H9 (cell line): ENCODE data around the gene TOR1AIP1. TPM values are rescaled to one million over a fixed set of nuclear protein-coding genes. Genes with fewer than 3 reads are reported as not detected.

Source experiments
- DNase-seq: peaks from one replicate; pipeline ENCODE4 v3.0.0-alpha.2; 2017
- H2AFZ ChIP-seq: one replicate; pipeline ENCODE4 v1.6.1; 2013; ENCODE audit warnings: mild to moderate bottlenecking, low read length, control low read depth, moderate library complexity
- H2AK5ac ChIP-seq: 2 replicates; pipeline ENCODE4 v1.6.1; 2013; ENCODE audit warnings: low read length, control low read depth, mixed read lengths; ENCODE audit not compliant: insufficient read length
- H2BK120ac ChIP-seq: one replicate; pipeline ENCODE4 v1.6.1; 2013; ENCODE audit warnings: low read depth, mild to moderate bottlenecking, low read length, control low read depth, inconsistent platforms; ENCODE audit not compliant: poor library complexity, severe bottlenecking
- H2BK12ac ChIP-seq: 2 replicates; pipeline ENCODE4 v1.6.1; 2013; ENCODE audit warnings: low read length, control low read depth, mixed read lengths, low read depth; ENCODE audit not compliant: insufficient read length
- H2BK15ac ChIP-seq: 2 replicates; pipeline ENCODE4 v1.6.1; 2013; ENCODE audit warnings: low read depth, low read length, control low read depth
- H2BK20ac ChIP-seq: one replicate; pipeline ENCODE4 v1.6.1; 2013; ENCODE audit warnings: low read depth, mild to moderate bottlenecking, low read length, control low read depth, inconsistent platforms; ENCODE audit not compliant: poor library complexity, severe bottlenecking
- H2BK5ac ChIP-seq: 2 replicates; pipeline ENCODE4 v1.6.1; 2013; ENCODE audit warnings: low read length, control low read depth, mixed read lengths; ENCODE audit not compliant: insufficient read length
- H3K14ac ChIP-seq: 2 replicates; pipeline ENCODE4 v1.6.1; 2013; ENCODE audit warnings: low read length, control low read depth; ENCODE audit not compliant: insufficient read depth
- H3K18ac ChIP-seq: 2 replicates; pipeline ENCODE4 v1.6.1; 2013; ENCODE audit warnings: low read depth, mild to moderate bottlenecking, mixed read lengths, low read length, control low read depth; ENCODE audit not compliant: insufficient read length
- H3K23ac ChIP-seq: 2 replicates; pipeline ENCODE4 v1.6.1; 2013; ENCODE audit warnings: low read length, control low read depth, mixed read lengths, low read depth; ENCODE audit not compliant: insufficient read length
- H3K23me2 ChIP-seq: 2 replicates; pipeline ENCODE4 v1.6.1; 2013; ENCODE audit warnings: low read depth, mild to moderate bottlenecking, mixed read lengths, low read length, control low read depth; ENCODE audit not compliant: insufficient read length, poor library complexity, severe bottlenecking
- H3K27ac ChIP-seq: 2 replicates; pipeline ENCODE4 v1.5.1; 2013; ENCODE audit warnings: low read length, control low read depth, mixed read lengths, low read depth; ENCODE audit not compliant: insufficient read length
- H3K27me3 ChIP-seq: 2 replicates; pipeline ENCODE4 v1.6.1; 2013; ENCODE audit warnings: low read length, control low read depth, inconsistent platforms; ENCODE audit not compliant: insufficient read depth
- H3K4ac ChIP-seq: 2 replicates; pipeline ENCODE4 v1.6.1; 2013; ENCODE audit warnings: low read depth, mild to moderate bottlenecking, control low read depth, inconsistent platforms, low read length, moderate library complexity
- H3K4me1 ChIP-seq: 2 replicates; pipeline ENCODE4 v1.6.1; 2013; ENCODE audit warnings: low read length, control low read depth, inconsistent platforms; ENCODE audit not compliant: insufficient read depth
- H3K4me2 ChIP-seq: 2 replicates; pipeline ENCODE4 v1.6.1; 2013; ENCODE audit warnings: low read length, control low read depth, mixed read lengths; ENCODE audit not compliant: insufficient read length, insufficient read depth
- H3K56ac ChIP-seq: 2 replicates; pipeline ENCODE4 v1.6.1; 2013; ENCODE audit warnings: low read depth, mild to moderate bottlenecking, mixed read lengths, low read length, control low read depth; ENCODE audit not compliant: insufficient read length
- H3K79me1 ChIP-seq: 2 replicates; pipeline ENCODE4 v1.6.1; 2013; ENCODE audit warnings: low read depth, mild to moderate bottlenecking, moderate library complexity, low read length, control low read depth, inconsistent platforms; ENCODE audit not compliant: insufficient read depth, poor library complexity, severe bottlenecking
- H3K79me2 ChIP-seq: 2 replicates; pipeline ENCODE4 v1.6.1; 2013; ENCODE audit warnings: low read length, control low read depth, inconsistent platforms; ENCODE audit not compliant: insufficient read depth
- H3K9ac ChIP-seq: 2 replicates; pipeline ENCODE4 v1.6.1; 2013; ENCODE audit warnings: low read length, control low read depth, mixed read lengths; ENCODE audit not compliant: insufficient read length; ENCODE audit errors: extremely low read depth
- H3K9me3 ChIP-seq: one replicate; pipeline ENCODE4 v1.6.1; 2013; ENCODE audit warnings: low read depth, low read length, inconsistent platforms; ENCODE audit not compliant: control insufficient read depth
- H3T11ph ChIP-seq: one replicate; pipeline ENCODE4 v1.6.1; 2013; ENCODE audit warnings: mild to moderate bottlenecking, low read length, control low read depth, inconsistent platforms
- H4K20me1 ChIP-seq: one replicate; pipeline ENCODE4 v1.6.1; 2013; ENCODE audit not compliant: control insufficient read depth, insufficient read length, insufficient read depth
- H4K5ac ChIP-seq: 2 replicates; pipeline ENCODE4 v1.6.1; 2013; ENCODE audit warnings: low read depth, mild to moderate bottlenecking, mixed read lengths, low read length, control low read depth; ENCODE audit not compliant: insufficient read length
- H4K8ac ChIP-seq: replicated peaks from 2 replicates; pipeline ENCODE4 v1.6.1; 2013; ENCODE audit warnings: low read length, control low read depth, mixed read lengths, low read depth; ENCODE audit not compliant: insufficient read length
- H4K91ac ChIP-seq: 2 replicates; pipeline ENCODE4 v1.6.1; 2013; ENCODE audit warnings: low read depth, mild to moderate bottlenecking, moderate library complexity, mixed read lengths, low read length, control low read depth; ENCODE audit not compliant: insufficient read length
- H3K27ac Mint-ChIP-seq, 3 experiments: 2 replicates in 2 of 3; 3 replicates in 1 of 3; pipeline ENCODE4 v1.8.0; 2020 to 2021; ENCODE audit warnings: mixed read lengths in 3 of 3, mild to moderate bottlenecking in 1 of 3, moderate library complexity in 1 of 3
- H3K27me3 Mint-ChIP-seq: 2 replicates; pipeline ENCODE4 v1.8.0; 2021; ENCODE audit warnings: low read depth, mild to moderate bottlenecking, moderate library complexity, mixed read lengths
- H3K36me3 Mint-ChIP-seq, 3 experiments: 2 replicates in 2 of 3; 3 replicates in 1 of 3; pipeline ENCODE4 v1.8.0; 2020 to 2021; ENCODE audit warnings: low read depth in 3 of 3, mixed read lengths in 3 of 3; ENCODE audit not compliant: insufficient read depth in 1 of 3
- H3K4me1 Mint-ChIP-seq, 2 experiments: 2 replicates each; pipeline ENCODE4 v1.8.0; 2020; ENCODE audit warnings: mixed read lengths in 2 of 2
- H3K4me3 Mint-ChIP-seq, 2 experiments: 2 replicates in 1 of 2; 3 replicates in 1 of 2; pipeline ENCODE4 v1.8.0; 2020 to 2021; ENCODE audit warnings: mild to moderate bottlenecking in 2 of 2, mixed read lengths in 2 of 2, moderate library complexity in 1 of 2
- H3K9me3 Mint-ChIP-seq, 2 experiments: 2 replicates in 1 of 2; 3 replicates in 1 of 2; pipeline ENCODE4 v1.8.0; 2020; ENCODE audit warnings: mild to moderate bottlenecking in 2 of 2, mixed read lengths in 2 of 2, moderate library complexity in 1 of 2
- CTCF ChIP-seq: fragments of 200-600 bp; sonication (generic); conservative IDR thresholded peaks from 3 replicates; pipeline ENCODE4 v1.8.0; 2021; ENCODE audit warnings: antibody characterized with exemption, mild to moderate bottlenecking
- WGBS: extraction: QIAGEN DNeasy Blood & Tissue Kit; methylation state at CpG from one replicate; pipeline ENCODE4 v1.1.7; 2013; ENCODE audit warnings: missing lambda C conversion rate, low lambda C conversion rate, mixed read lengths; ENCODE audit not compliant: insufficient read length; ENCODE audit errors: extremely low coverage; 5-methylcytosine and 5-hydroxymethylcytosine counted together
- total RNA-seq: library from RNA; stranded (reverse); gene quantifications from 2 replicates; pipeline ENCODE4 v1.2.1, GENCODE V29; 2021

TOR1AIP1 gene
- total RNA-seq, 1 experiment from 2014 or later: 25.5 TPM

- Histone ChIP-seq H3K23ac (no peak overlapping the region), H3K18ac (no peak overlapping the region), H3K14ac (no peak overlapping the region), H4K8ac (no peak overlapping the region), H3K4me1 (no peaks in the 10 kb centered on the region), H3K9me3 (no peaks in the 10 kb centered on the region), H2AFZ (no peak overlapping the region), H4K20me1 (no peaks in the 10 kb centered on the region), H4K5ac (no peak overlapping the region), H2BK15ac (no peak overlapping the region), H3K23me2 (no peaks in the 10 kb centered on the region), H3K4ac (no peak overlapping the region), H2BK20ac (no peak overlapping the region), H3K56ac (no peak overlapping the region), H3T11ph (no peak overlapping the region), H3K27ac (no peak overlapping the region), H4K91ac (no peak overlapping the region), H3K79me2 (no peaks in the 10 kb centered on the region), H3K4me2 (no peak overlapping the region), H2BK120ac (no peak overlapping the region), H3K27me3 (no peaks in the 10 kb centered on the region), H2BK5ac (no peak overlapping the region), H2AK5ac (no peak overlapping the region), H3K79me1 (no peaks in the 10 kb centered on the region), H2BK12ac (no peak overlapping the region), H3K9ac (no peak overlapping the region)
- no peak for TF ChIP-seq CTCF
- Mint-ChIP-seq H3K4me1 (no peaks in the 10 kb centered on the region), H3K36me3 (no peaks in the 10 kb centered on the region), H3K27ac (no peak overlapping the region), H3K27me3 (no peaks in the 10 kb centered on the region), H3K9me3 (no peaks in the 10 kb centered on the region), H3K4me3 (no peak overlapping the region)
- WGBS: no CpG with 5 or more reads among the region's 2 CpGs
- no peak for DNase-seq
These were observed 56.7 kb downstream of the TOR1AIP1 start for GRCh38 chr1:179938752-179939151.
